Kidney capillary endothelial cell (primary cell): ENCODE data around the gene ST3GAL4.

ENCODE experiments used
- DNase-seq: peaks from one replicate; pipeline ENCODE4 v3.0.0-alpha.2; 2018; ENCODE audit warnings: low spot score

ST3GAL4 gene

DNA sequence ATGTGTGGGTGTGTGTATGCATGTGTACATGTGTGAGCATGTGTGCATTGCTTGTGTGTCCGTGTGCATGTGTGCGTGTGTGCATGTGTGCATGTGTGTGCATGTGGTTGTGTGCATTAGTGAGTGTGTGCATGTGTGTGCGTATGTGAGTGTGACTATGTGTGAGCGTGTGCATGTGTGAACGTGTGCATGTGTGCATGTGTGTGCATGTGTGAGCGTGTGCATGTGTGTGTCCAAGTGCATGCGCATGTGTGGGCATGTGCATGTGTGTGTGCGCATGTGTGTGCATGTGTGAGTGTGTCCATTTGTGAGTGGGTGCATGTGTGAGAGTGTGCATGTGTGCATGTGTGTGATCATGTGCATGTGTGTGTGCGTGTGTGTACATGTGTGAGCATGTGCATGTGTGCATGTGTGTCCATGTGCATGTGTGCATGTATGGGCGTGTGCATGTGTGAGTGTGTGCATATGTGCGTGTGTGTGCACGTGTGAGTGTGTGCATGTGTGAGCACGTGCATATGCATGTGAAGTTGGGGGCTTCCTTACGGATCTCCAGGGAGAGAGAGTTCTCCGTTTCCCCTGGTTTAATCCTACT is 95.8 kb downstream of the ST3GAL4 start:
- no peak for DNase-seq

- no peak for DNase-seq
Measured at GRCh38 chr11:126452241-126453101, 97.0 kb downstream of the ST3GAL4 start.

DNA sequence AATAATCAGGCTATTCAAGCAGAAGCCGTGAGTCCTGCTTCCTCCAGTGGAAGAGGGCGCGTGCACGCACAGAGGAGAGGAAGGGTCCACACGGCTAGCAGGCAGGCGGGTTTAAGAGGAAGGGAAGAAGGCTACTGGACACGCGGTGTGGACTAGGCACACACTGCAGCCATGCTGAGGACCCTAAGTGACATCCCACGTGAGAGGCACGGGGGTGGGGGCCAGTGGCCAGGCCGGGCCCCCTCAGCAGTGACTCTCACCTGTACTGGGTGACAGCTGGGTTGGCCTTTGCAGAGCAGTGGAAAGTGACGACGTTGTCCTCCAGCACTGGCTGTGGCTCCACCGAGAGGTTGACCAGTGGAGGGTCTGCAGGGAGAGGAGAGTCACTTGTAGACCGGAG is 100.6 kb downstream of the ST3GAL4 start:
- no peak for DNase-seq

GRCh38 chr11:126456783-126457542 is 101.5 kb downstream of the ST3GAL4 start:
- DNase-seq: no peak

DNA sequence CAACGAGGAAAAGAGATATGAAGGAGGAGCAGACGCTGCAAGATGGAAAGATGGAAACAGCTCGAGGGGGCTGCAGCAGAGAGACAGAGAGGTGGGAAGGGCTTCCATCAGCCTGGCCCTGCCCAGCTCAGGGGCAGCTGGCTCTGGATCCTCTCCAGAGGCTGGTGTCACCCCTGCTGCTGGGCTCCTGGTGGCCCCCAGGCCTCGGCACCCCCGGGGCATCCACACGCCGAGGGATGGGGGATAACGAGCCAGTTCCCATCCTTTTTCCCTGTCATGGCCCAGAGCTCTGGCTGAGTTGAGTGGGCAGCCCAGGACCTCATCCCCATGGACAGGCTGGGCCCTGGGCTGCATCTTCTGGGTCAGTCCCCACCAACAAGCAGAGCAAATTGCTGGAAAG is 102.3 kb downstream of the ST3GAL4 start:
- DNase-seq: no peak

- no peak for DNase-seq
Measured at GRCh38 chr11:126459691-126460281, 104.3 kb downstream of the ST3GAL4 start.

DNA sequence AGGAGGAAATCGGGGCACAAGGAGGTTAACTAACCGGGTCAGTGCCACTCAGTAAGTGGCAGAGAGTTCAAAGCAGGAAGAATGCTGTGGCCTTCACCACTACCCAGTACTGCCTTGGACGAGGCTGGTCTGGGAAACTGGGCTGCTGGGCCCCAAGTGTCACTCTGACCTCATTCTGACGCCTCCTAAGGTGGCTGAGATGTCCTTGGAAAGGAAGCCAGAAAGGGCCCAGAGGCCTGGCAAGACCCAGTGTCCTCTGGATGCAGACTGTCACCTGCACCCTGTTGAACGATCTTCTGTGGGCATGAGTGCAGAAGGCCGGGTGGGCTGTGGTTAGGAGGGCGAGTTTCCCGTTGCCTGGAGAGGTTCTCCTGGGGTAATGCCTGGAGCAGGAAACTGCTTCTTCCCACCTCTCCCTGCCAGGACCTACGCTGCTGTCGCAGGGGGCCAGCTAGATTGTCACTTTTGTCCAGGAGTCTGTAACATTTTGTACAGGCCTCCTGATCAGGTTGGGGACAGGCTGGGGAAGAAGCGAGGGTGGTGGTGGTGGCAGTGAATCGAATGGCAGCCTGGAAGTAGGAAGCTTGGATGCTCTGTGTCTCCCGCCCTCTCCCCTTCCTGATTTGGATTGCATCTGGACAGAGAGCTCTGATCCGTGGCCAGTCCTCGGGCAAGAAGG is 105.1 kb downstream of the ST3GAL4 start:
- no peak for DNase-seq

DNA sequence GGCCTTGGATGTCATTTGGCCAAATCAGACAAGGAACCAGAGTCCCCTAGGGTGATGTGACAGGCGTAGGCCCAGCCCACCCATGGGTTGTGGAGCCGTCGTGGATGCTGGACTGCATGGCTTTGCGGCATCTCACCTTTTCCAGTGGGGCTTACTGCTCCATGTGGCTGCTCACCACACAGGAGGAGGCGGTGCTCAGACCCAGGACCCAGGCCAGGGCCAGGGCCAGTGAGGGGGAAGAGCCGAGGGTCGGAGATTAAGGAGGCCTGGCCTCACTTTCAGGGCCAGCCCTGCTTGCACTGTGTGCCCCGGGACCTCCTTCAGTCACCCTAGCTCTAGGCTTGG is 105.6 kb downstream of the ST3GAL4 start:
- DNase-seq: no peak

GRCh38 chr11:126461996-126462395 is 106.5 kb downstream of the ST3GAL4 start:
- DNase-seq: no peak

DNA sequence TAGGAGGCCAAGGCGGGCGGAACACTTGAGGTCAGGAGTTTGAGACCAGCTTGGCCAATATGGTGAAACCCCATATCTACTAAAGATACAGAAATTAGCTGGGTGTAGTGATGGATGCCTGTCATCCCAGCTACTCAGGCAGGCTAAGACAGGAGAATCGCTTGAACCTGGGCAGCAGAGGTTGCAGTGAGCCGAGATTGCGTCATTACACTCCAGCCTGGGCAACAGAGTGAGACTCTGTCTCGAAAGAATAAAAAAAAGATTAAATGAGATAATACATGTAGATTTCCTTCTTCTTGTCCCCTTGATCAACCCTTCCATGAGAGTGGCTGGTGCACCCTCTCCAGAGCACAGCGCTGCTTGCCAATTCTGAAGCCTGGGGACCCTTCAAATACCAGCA is 106.9 kb downstream of the ST3GAL4 start:
- DNase-seq: no peak
